Heart left ventricle (tissue), 16 donors: ENCODE measurements around the gene CAND2. TPM values are rescaled to one million over a fixed set of nuclear protein-coding genes. Genes with fewer than 3 reads are reported as not detected.
"Not testable (repeated sequence)": the region's sequence is repeated elsewhere in the genome, so short reads cannot be mapped to it uniquely, and the experiment has no call there.

Experiments
- ATAC-seq, 4 donors: fragments of 200-7000 bp; cut with Tn5 transposase; one replicate each; pipeline ENCODE4 v1.9.1; 2020 to 2022; ENCODE audit warnings: moderate library complexity in 4 of 4, mild to moderate bottlenecking in 3 of 4, moderate number of reproducible peaks in 1 of 4
- DNase-seq, 5 donors: peaks; one replicate each; pipeline ENCODE4 v3.0.0-alpha.2; 2020
- H3K27ac ChIP-seq, 12 donors: fragments of 200-600 bp; sonication (generic) in 4 of 12; one replicate each; pipeline versions ENCODE4 v1.5.0 to v1.8.0; 2016 to 2022; ENCODE audit warnings: mild to moderate bottlenecking in 2 of 12
- H3K27me3 ChIP-seq, 9 donors: fragments of 200-600 bp; sonication (generic) in 2 of 9; one replicate each; pipeline versions ENCODE4 v1.5.1 to v1.8.0; 2016 to 2022; ENCODE audit warnings: mild to moderate bottlenecking in 3 of 9
- H3K36me3 ChIP-seq, 9 donors: fragments of 200-600 bp; sonication (generic) in 2 of 9; one replicate each; pipeline versions ENCODE4 v1.5.0 to v1.8.0; 2018 to 2022; ENCODE audit warnings: mild to moderate bottlenecking in 2 of 9
- H3K4me1 ChIP-seq, 12 donors: fragments of 200-600 bp; sonication (generic) in 4 of 12; one replicate each; pipeline versions ENCODE4 v1.5.0 to v1.8.0; 2016 to 2022; ENCODE audit warnings: mild to moderate bottlenecking in 3 of 12
- H3K4me3 ChIP-seq, 12 donors: fragments of 200-600 bp; sonication (generic) in 4 of 12; one replicate each; pipeline versions ENCODE4 v1.5.0 to v1.8.0; 2017 to 2022; ENCODE audit warnings: mild to moderate bottlenecking in 9 of 12, moderate library complexity in 4 of 12
- H3K9me3 ChIP-seq, 12 donors: fragments of 200-600 bp; sonication (generic) in 4 of 12; one replicate each; pipeline versions ENCODE4 v1.5.0 to v1.8.0; 2016 to 2022; ENCODE audit warnings: mild to moderate bottlenecking in 1 of 12
- POLR2A ChIP-seq, 2 donors: fragments of 450-650 bp; IDR thresholded peaks; one replicate each; pipeline ENCODE4 v1.6.1; 2017; ENCODE audit warnings: antibody characterized with exemption in 2 of 2, mild to moderate bottlenecking in 2 of 2, moderate library complexity in 2 of 2
- WGBS, 4 donors: extraction: QIAGEN DNeasy Blood & Tissue Kit in 2 of 4; methylation state at CpG; one replicate each; pipeline versions ENCODE4 v1.1.5 to v1.1.7; 2013 to 2018; 5-methylcytosine and 5-hydroxymethylcytosine counted together
- intact Hi-C, 10 donors: fragments of 100-400 bp; cut with DNase I; formaldehyde crosslinking; loops; one replicate each; pipeline versions ENCODE4 v1.11.1 to v1.14.2; 2022
- polyA plus RNA-seq, 2 donors: library from polyadenylated mRNA; stranded (reverse); fragments of 200-250 nt; gene quantifications; one replicate each; pipeline ENCODE4 v1.2.3, GENCODE V29; 2013
- total RNA-seq, 9 donors: library from RNA; depleted of rRNA in 2 of 9; stranded (reverse); fragments of >200 nt in 2 of 9; fragmentation: NEBNext Ultra II Directional in 3 of 9; extraction: Animal tissue kit (Norgen Biotek cat#: 25700) in 3 of 9; gene quantifications; one replicate each; pipeline versions ENCODE4 v1.1.0 to v1.2.4, GENCODE V29; 2016 to 2023
- TF ChIP-seq, protein P1 (sequence below), 12 donors: fragments of 200-600 bp; sonication (generic) in 4 of 12; IDR thresholded peaks; one replicate each; pipeline versions ENCODE4 v1.5.0 to v1.8.0; 2018 to 2022; ENCODE audit warnings: antibody characterized with exemption in 12 of 12, mild to moderate bottlenecking in 5 of 12
- donor health status: ischemic (EF 13 %, LVEDD 7.1; RV severe dilation, severe dysfunction).
- donor health status: healthy with polysubstance abuse.
- donor health status: DM: no; HTN: yes; CAD: no.
- donor health status: DM: no; HTN: no; CAD: no.
- donor health status: ischemic (EF 25% LVEDD 6.9; RV normal size, moderate dysfunction).
- donor health status: ischemic (EF 25% LVEDD 5.7; RV mildly dilated, moderate dysfunction).
- donor health status: healthy.
- donor health status: DM: yes; HTN: yes; CAD: no.
- donor health status: ischemic (EF 35%, LVEDD 5.7; RV mildly dilated, moderate dysfunction).
- donor health status: nonischemic (EF 11% LVEDD 7.7; RV severe dilation, severe dysfunction).
- donor health status: DM: yes; HTN: yes; CAD: no.
- donor health status: PGD.
- donor health status: ischemic (EF 29% LVEDD 5.4; RV normal size, mild dysfunction).
- donor health status: nonischemic (EF 23%, LVEDD 6.1; RV moderate dilation, normal function).

The CAND2 gene
- total and polyA plus RNA-seq, 11 donors = 11.7 to 87.5 (median 67.2) TPM

DNA sequence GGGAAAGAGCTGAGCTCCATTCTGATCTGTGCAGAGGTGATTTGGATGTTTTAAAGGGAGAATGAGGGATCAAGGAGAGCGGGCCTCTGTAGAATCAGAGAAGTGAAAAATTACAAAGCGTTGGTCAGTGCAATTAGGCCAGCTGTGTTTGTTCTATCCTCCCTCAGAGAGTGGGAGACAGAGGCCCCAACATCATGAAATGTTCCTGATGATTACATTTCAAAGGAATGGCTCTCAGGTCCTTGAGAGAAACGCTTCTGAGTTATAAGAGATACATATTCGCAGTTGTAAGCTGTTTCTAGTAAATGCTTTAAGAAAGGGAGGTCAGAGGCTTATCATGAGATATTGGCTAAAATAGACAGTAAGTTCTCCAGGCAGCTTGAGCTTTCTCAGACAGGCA lies 15.7 kb upstream of the CAND2 start:
- TF ChIP-seq, protein P1, sequence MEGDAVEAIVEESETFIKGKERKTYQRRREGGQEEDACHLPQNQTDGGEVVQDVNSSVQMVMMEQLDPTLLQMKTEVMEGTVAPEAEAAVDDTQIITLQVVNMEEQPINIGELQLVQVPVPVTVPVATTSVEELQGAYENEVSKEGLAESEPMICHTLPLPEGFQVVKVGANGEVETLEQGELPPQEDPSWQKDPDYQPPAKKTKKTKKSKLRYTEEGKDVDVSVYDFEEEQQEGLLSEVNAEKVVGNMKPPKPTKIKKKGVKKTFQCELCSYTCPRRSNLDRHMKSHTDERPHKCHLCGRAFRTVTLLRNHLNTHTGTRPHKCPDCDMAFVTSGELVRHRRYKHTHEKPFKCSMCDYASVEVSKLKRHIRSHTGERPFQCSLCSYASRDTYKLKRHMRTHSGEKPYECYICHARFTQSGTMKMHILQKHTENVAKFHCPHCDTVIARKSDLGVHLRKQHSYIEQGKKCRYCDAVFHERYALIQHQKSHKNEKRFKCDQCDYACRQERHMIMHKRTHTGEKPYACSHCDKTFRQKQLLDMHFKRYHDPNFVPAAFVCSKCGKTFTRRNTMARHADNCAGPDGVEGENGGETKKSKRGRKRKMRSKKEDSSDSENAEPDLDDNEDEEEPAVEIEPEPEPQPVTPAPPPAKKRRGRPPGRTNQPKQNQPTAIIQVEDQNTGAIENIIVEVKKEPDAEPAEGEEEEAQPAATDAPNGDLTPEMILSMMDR (IDR thresholded peaks at IDR 0.05) = no peak
- no peak for TF ChIP-seq POLR2A (IDR thresholded peaks at IDR 0.05)
- ATAC-seq (no peak), DNase-seq (no peak)
- no peaks in the 10 kb centered on the region for H3K9me3 ChIP-seq
- intact Hi-C loops = loop anchor here in 1 of 10 donors (10.0 kb wide), 1 partner anchor 114 kb away; no protein-coding TSS in a partner anchor
- WGBS, 4 donors = 67 to 77% (median 73%) methylated on average over 4 of the region's 4 CpGs
- peaks cover 0 to 5% (median 0%) of the 10 kb centered on the region in 12 donors for H3K4me1 ChIP-seq
- H3K4me3 ChIP-seq = no peak overlapping the region
- no peaks in the 10 kb centered on the region for H3K36me3 ChIP-seq
- no peak overlapping the region for H3K27ac ChIP-seq
- peaks cover 0 to 4% (median 0%) of the 10 kb centered on the region in 9 donors for H3K27me3 ChIP-seq

DNA sequence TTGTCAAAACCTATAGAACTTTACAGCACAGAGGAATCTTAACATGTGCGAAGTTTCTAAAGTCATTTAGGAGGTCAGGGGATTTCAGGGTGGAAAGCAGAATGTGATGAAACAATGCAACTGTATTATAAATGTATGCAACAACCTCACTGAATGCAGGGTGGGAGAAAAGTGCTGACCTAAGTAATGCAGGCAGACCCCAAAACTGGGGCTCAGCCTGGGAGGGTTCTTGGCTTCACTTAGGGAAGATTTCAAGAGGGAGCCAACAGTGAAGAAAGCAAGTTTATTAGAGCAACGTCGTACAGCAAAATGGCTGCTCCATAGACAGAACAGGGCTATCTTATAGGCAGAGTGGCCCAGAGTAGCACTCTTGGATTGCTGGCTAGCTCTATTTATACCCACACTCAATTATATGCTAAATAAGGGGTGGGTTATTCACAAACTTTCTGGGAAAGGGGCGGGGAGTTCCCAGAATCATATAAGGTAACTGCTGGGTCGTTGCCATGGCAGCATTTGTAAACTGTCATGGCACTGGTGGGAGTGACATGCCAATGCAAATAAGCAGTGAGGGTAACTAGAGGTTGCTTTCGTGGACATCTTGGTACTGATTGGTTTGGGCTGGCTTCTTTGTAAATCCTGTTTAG lies 14.2 kb upstream of the CAND2 start:
- WGBS, 4 donors = 65 to 72% (median 71%) methylated on average over 6 of the region's 6 CpGs
- no peak for TF ChIP-seq POLR2A (IDR thresholded peaks at IDR 0.05)
- TF ChIP-seq, protein P1 (IDR thresholded peaks at IDR 0.05) = no peak
- DNase-seq = no peak

DNA sequence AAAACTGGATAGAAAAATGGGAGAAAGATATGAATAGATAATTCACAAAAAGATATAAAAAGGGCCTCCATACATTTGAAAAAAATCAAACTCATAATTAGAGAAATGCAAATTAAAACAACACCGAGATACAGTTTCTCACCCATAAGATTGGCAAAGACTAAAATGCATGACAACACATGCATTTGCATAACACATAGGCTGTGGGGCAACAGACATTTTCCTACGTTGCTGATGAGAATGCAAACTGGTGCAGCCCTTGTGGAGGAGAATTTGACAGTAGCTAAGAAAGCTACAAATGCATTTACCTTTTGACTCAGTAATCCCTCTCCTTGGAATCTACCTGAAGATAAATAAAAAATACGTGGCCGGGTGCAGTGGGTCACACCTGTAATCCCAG lies 11.4 kb upstream of the CAND2 start:
- intact Hi-C loops = loop anchor here in 5 of 10 donors (5.0 to 10.0 kb wide), 3 partner anchors 57 to 110 kb away; partner anchors contain the start of gene RPL32 (in 3 of the 5)
- DNase-seq (no peak), ATAC-seq (no peak)
- no peak overlapping the region for H3K4me3 ChIP-seq
- peaks cover 0 to 4% (median 0%) of the 10 kb centered on the region in 9 donors for H3K27me3 ChIP-seq
- H3K36me3 ChIP-seq = no peaks in the 10 kb centered on the region
- no peak overlapping the region for H3K27ac ChIP-seq
- no peaks in the 10 kb centered on the region for H3K9me3 ChIP-seq
- WGBS, 4 donors = 66 to 78% (median 70%) methylated on average over 4 of the region's 4 CpGs
- TF ChIP-seq, protein P1 (IDR thresholded peaks at IDR 0.05) = no peak
- no peak for TF ChIP-seq POLR2A (IDR thresholded peaks at IDR 0.05)
- peaks cover 0 to 5% (median 0%) of the 10 kb centered on the region in 12 donors for H3K4me1 ChIP-seq

More for the DNA sequence above, 14.2 kb upstream of the CAND2 start:
- Histone ChIP-seq H3K27ac (no peak overlapping the region), H3K4me3 (no peak overlapping the region), H3K27me3 (peaks cover 0 to 4% (median 0%) of the 10 kb centered on the region in 9 donors), H3K9me3 (no peaks in the 10 kb centered on the region), H3K4me1 (peaks cover 0 to 5% (median 0%) of the 10 kb centered on the region in 12 donors), H3K36me3 (no peaks in the 10 kb centered on the region)
- peak; percentile 32 to 84 (median 80) for ATAC-seq
- intact Hi-C loops = loop anchor here in 1 of 10 donors (10.0 kb wide), 1 partner anchor 113 kb away; no protein-coding TSS in a partner anchor

DNA sequence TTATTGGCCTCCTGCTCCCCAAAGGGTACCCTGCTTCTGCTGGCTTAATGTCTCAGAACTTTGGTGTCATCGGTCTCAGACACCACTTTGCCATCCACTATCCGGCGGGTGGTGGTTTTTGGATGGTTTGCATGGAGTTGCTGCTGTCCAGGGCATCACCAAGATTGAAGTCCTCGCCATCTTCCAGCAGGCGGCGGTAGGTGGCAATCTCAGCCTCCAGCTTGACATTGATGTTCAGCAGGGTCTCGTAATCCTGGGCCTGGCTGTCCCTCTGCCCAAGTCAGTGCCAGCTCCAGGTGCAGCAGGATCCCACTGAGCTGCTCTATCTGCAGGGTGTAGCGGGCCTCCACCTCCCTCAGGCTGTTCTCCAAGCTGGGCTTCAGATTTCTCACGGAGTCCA lies 9.1 kb upstream of the CAND2 start:
- ATAC-seq (peak in 3 of 4 donors; percentile 15 to 68 (median 50)), DNase-seq (peak in 3 of 5 donors; percentile 54 to 79 (median 66))
- not testable (repeated sequence) for H3K27ac ChIP-seq, H3K4me3 ChIP-seq, H3K9me3 ChIP-seq, H3K36me3 ChIP-seq, H3K4me1 ChIP-seq, H3K27me3 ChIP-seq
- TF ChIP-seq, protein P1 (IDR thresholded peaks at IDR 0.05) = peak in 10 of 12 donors; percentile 4 to 66 (median 45)
- intact Hi-C loops = loop anchor here in 5 of 10 donors (2.0 to 10.0 kb wide), 4 partner anchors 53 to 107 kb away; partner anchors contain the start of gene RPL32 (in 4 of the 5)
- WGBS, 4 donors = 35 to 67% (median 57%) methylated on average over 8 to 9 of the region's 9 CpGs

DNA sequence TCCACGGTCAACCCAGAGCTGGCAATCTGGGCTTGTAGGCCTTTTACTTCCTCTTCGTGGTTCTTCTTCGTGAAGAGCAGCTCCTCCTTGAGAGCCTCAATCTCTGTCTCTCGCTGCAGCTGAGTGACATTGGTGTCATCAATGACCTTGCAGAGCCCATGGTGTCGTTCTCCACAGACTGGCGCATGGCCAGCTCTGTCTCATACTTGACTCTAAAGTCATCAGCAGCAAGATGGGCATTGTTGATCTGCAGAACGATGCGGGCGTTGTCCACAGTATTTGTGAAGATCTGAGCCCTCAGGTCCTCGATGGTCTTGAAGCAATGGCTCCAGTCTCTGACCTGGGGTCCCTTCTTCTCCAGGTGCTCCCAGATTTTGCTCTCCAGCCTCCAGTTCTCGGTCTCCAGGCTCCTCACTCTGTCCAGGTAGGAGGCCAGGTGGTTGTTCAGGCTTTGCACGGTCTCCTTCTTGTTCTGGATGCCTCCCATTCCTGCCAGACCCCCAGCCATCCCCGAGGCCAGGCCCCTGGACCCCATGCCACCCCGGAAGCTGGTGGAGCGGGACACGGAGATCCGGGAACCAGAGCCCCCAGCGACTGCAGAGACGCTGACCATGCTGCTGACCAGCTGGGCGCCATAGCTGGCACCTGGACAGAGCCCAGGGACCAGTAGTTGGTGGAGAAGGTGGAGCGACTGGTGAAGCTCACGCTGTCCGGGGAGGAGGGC lies 8.4 kb upstream of the CAND2 start:
- 84 to 89% (median 86%) methylated on average over 16 to 23 of the region's 23 CpGs for WGBS, 4 donors
- intact Hi-C loops = loop anchor here in 5 of 10 donors (2.0 to 10.0 kb wide), 4 partner anchors 53 to 107 kb away; partner anchors contain the start of gene RPL32 (in 4 of the 5)

More for the DNA sequence above, 8.4 kb upstream of the CAND2 start:
- H3K9me3 ChIP-seq, H3K27ac ChIP-seq, H3K27me3 ChIP-seq, H3K4me1 ChIP-seq, ATAC-seq, H3K4me3 ChIP-seq, H3K36me3 ChIP-seq, DNase-seq: not testable (repeated sequence)
